Stimulated activated CD8-positive, alpha-beta memory T cell treated with anti-CD3 and anti-CD28 coated beads, Interleukin-7, amount 100 ng/mL, for 4 hours (primary cell): ENCODE data around the gene MAP2K3.
"Not testable (repeated sequence)": the region's sequence is repeated elsewhere in the genome, so short reads cannot be mapped to it uniquely, and the experiment has no call there.

Experiments used
- DNase-seq, 2 donors: peaks; one replicate each; pipeline ENCODE4 v3.0.0-alpha.2; 2020; ENCODE audit warnings: low read depth in 2 of 2

MAP2K3 gene

GRCh38 chr17:21350495-21350894, 66.0 kb downstream of the MAP2K3 start:
- DNase-seq, result not testable (repeated sequence)

GRCh38 chr17:21351366-21352065, 67.0 kb downstream of the MAP2K3 start:
- DNase-seq, result no peak

DNA sequence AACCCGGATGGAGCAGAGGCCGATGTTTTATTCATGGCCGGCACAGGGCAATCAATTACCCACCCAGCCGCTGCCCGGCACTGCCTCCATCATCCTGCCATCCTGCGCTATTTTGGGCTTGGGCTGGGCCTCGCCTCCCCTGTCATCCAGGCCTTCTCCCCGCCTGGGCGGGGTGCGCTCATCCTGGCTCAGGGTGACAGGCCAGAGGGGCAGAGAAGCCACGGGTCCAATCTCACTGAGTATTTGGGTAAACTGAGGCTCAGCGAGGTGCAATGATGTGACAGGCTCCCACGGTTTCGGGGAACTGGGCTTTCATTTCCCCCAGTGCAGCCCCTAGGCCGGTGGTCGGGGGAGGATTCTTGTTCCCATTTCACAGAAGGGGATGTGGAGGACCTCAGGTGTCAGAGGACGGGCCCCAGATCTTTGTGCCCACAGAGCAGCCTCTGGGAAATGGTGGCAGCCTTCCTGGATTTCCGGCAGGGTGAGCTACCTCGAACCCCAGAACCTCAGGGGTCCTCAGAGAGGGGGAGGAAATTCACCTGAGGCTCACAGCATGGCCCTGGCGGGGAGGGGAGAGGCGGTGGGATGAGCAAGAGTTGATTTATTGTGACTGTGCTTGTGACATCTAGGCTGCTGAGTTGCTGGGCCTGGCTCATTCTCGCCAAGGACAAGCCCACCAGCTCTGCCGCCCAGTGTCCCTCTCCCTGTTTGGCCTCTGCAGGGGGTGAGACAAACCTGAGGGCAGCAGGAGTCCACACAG, 67.9 kb downstream of the MAP2K3 start:
- DNase-seq, result no peak

GRCh38 chr17:21352981-21353265, 68.4 kb downstream of the MAP2K3 start:
- DNase-seq, result no peak

DNA sequence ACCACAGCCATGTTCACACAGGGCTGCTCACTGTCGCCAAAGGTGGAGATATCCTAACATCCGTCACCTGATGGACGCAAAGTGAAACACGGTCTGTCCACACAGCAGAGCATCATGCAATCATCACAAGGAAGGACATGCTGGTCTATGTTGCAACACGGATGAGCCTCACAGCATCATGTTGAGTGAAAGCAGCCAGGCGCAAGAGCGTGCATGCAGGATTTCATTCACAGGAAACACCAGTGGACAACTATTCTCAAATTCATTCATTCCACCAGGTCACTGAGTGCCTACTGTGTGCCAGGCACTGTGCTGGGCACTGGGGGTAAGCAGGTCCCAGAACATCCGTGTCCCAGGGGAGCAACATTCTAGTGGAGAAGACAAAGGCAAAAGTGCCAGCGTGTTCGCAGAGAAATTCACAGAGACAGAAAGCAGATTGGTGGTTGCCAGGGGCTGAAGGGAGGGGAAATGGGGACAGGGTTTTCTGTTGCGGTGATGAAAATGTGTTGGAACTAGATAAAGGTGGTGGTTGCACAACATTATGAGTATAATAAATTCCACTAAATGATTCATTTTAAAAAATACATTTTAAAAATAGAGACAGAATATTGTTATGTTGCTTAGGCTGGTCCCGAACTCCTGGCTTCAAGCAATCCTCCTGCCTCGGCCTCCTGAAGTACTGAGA, 69.0 kb downstream of the MAP2K3 start:
- DNase-seq, result no peak

GRCh38 chr17:21354796-21355385, 70.4 kb downstream of the MAP2K3 start:
- DNase-seq, result no peak

- no peak for DNase-seq
These were observed 71.1 kb downstream of the MAP2K3 start for GRCh38 chr17:21355586-21355985.

GRCh38 chr17:21356537-21357127, 72.1 kb downstream of the MAP2K3 start:
- DNase-seq, result no peak

- DNase-seq, result no peak
These were observed 72.8 kb downstream of the MAP2K3 start for GRCh38 chr17:21357281-21357680.

DNA sequence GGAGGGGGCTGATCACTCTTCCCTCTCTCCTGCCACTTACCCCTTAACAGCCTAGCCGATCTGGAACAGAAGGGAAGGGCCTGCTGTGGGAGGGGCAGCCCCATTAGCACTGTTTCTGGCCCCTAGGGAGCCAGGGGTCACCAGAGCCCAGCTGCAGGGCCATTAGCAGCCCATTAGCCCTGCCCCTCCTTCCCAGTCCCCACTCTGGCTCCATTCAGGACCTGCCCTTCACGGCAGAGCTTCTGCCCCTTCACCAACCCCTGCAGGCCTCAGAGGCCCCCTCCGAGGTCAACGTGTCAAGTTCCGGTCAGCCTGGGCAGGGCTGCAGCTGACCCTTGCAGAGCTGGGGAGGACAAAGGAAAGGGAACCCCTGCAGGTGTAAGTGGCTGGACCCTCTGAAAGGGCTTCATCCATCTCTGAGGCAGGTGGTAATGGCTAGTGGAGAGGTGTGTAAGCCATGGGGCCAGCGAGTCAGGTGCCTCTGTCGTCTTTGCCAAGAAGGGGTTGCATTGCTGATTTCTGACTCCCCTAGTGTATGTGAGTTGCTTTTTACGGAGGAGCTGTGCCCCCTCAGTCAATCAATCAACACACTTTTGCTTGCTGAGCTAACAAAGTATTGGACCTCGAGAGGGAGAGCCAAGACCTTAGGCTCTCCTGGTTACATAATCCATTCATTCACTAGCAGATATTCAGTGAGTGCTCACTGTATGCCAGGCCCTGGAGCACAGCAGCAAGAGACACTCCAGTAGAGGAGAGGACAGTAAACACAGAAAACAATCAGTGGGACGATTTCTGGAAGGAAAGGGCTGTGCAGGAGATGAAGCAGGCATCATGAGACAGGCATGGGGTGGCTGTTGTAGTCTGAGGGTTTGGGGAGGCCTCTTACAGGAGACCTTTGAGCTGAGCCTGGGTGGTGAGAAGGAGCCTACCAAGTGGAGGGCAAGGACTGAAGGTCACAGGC, 73.5 kb downstream of the MAP2K3 start:
- no peak for DNase-seq

GRCh38 chr17:21358682-21359482, 74.4 kb downstream of the MAP2K3 start:
- no peak for DNase-seq

GRCh38 chr17:21359483-21359840, 75.0 kb downstream of the MAP2K3 start:
- DNase-seq, result no peak

DNA sequence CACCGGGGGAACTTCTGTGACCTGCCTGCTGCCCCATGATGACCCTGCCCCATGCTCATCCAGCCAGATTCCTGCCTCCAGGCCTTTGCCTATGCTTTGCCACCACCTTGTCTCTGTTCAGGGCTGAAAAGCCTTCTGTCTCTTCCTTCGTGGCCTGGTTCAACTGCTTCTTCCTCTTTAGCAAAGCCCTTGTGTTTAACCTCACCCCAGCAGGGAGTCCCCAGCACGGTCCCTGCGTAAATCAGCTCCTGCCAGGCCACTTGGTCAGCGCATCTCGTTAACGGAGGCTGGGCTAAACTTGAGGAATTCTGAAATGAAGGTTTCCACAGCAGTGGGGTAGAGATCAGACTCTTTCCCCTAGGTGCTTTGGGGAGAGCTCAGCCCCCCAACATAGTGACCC, 75.5 kb downstream of the MAP2K3 start:
- no peak for DNase-seq

- DNase-seq, result no peak
These were observed 76.7 kb downstream of the MAP2K3 start for GRCh38 chr17:21361020-21361809.

DNA sequence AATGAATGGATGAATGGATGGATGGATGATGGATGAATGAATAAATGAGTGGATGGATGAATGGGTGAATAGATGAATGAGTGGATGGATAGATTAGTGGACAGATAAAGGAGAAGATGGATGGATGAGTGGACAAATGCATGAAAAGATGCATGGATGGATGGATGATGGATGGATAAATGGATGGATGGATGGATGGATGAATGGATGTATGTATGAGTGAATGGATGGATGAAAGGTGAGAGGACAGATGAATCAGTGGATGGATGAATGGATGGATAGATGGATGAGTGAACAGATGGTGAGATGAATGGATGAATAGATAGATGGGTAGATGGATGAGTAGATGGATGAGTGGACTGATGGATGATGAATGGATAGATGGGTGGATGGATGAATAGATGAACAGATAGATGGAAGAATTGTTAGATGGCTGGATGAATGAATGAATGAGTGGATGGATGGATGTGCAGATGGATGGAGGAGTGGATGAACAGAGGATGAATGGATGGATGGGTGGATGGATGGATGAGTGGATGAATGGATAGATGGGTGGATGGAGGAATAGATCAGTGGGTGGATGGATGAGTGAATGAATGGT, 77.9 kb downstream of the MAP2K3 start:
- DNase-seq, result no peak

GRCh38 chr17:21363776-21364642, 79.5 kb downstream of the MAP2K3 start:
- DNase-seq, result no peak
